NT2/D1 (cell line): ENCODE data around the gene NBAS.

ENCODE experiments used
- SUZ12 ChIP-seq: IDR thresholded peaks from 2 replicates; pipeline ENCODE4 v1.6.1; 2011; ENCODE audit not compliant: insufficient read length, insufficient read depth; ENCODE audit errors: extremely low read depth
- YY1 ChIP-seq: IDR thresholded peaks from 2 replicates; pipeline ENCODE4 v1.6.1; 2011; ENCODE audit not compliant: insufficient read length, insufficient read depth
- ZNF274 ChIP-seq: IDR thresholded peaks from 2 replicates; pipeline ENCODE4 v1.6.1; 2011; ENCODE audit warnings: mild to moderate bottlenecking, low read depth, low read length

DNA sequence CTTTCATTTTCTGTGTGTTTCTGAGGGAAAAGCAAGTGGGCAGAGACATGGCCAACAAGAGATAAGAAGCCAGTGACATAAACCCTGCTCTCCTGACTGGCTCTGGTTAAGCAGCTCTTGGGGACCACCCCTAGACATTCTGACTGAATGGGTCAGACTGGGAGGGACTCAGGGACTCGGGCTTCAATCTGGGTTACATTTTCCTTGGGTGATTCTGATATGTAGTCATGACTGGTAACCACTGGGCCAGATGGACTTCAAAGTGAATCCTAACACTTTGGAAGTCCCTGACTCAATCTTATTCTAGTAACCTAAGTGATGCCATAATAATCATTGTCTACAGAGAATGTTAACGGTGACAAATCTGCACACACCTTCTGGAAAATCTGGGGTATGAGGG, 397.8 kb downstream of the NBAS start:
- TF ChIP-seq SUZ12 (no peak), YY1 (no peak), ZNF274 (no peak)
